ENCODE results near the gene ARSI. TPM values are rescaled to one million over a fixed set of nuclear protein-coding genes. Genes with fewer than 3 reads are reported as not detected.

Gene ARSI
- total RNA-seq, 1 donor from 2014 or later, result 4.2 TPM

GRCh38 chr5:150312518-150312917, 9.8 kb upstream of the ARSI start:
- Histone ChIP-seq H4K20me1 (ENCODE audit: low read depth) (no peaks in the 10 kb centered on the region), H2AFZ (replicated peaks) (no peak overlapping the region), H3K4me2 (no peak overlapping the region), H3K27me3 (no peaks in the 10 kb centered on the region), H3K9me3 (ENCODE audit: low read depth) (no peaks in the 10 kb centered on the region), H3F3A (ENCODE audit: low read depth) (peaks cover 19% of the 10 kb centered on the region), H3K27ac (no peak overlapping the region), H3K4me3 (no peak overlapping the region), H3K9ac (no peak overlapping the region), H3K36me3 (no peaks in the 10 kb centered on the region), H3K4me1 (peaks cover 12% of the 10 kb centered on the region), H3K79me2 (ENCODE audit: low read depth) (no peaks in the 10 kb centered on the region)
- DNase-seq (ENCODE audit: low spot score), result no peak
- TF ChIP-seq EZH2phosphoT487 (IDR thresholded peaks at IDR 0.05), result no peak
- no peak for TF ChIP-seq EZH2 (IDR thresholded peaks at IDR 0.05)
- no peak for TF ChIP-seq CTCF (IDR thresholded peaks at IDR 0.05)
- peaks cover 16% of the 10 kb centered on the region for H3K27me3 Mint-ChIP-seq (ENCODE audit: insufficient read depth, low read depth)
- no peaks in the 10 kb centered on the region for H3K36me3 Mint-ChIP-seq
- no peak overlapping the region for H3K4me3 Mint-ChIP-seq
- H3K27ac Mint-ChIP-seq, result peak overlapping the region; percentile 44
- H3K4me1 Mint-ChIP-seq, result peaks cover 64% of the 10 kb centered on the region
- H3K9me3 Mint-ChIP-seq, result no peaks in the 10 kb centered on the region

GRCh38 chr5:150311015-150311692, 8.4 kb upstream of the ARSI start:
- Histone ChIP-seq H3K27ac (no peak overlapping the region), H3K4me3 (no peak overlapping the region), H3K9me3 (ENCODE audit: low read depth) (no peaks in the 10 kb centered on the region), H3K36me3 (no peaks in the 10 kb centered on the region), H3K27me3 (no peaks in the 10 kb centered on the region), H2AFZ (replicated peaks) (no peak overlapping the region), H3K4me2 (no peak overlapping the region), H3K9ac (no peak overlapping the region), H3F3A (ENCODE audit: low read depth) (peaks cover 19% of the 10 kb centered on the region), H3K4me1 (peaks cover 12% of the 10 kb centered on the region), H4K20me1 (ENCODE audit: low read depth) (no peaks in the 10 kb centered on the region), H3K79me2 (ENCODE audit: low read depth) (no peaks in the 10 kb centered on the region)
- H3K4me1 Mint-ChIP-seq, result peaks cover 62% of the 10 kb centered on the region
- H3K27ac Mint-ChIP-seq, result peak overlapping the region; percentile 76
- H3K9me3 Mint-ChIP-seq, result no peaks in the 10 kb centered on the region
- no peak for TF ChIP-seq EZH2phosphoT487 (IDR thresholded peaks at IDR 0.05)
- no peak for TF ChIP-seq CTCF (IDR thresholded peaks at IDR 0.05)
- TF ChIP-seq EZH2 (IDR thresholded peaks at IDR 0.05), result no peak
- DNase-seq (ENCODE audit: low spot score), result peak; percentile 54
- H3K4me3 Mint-ChIP-seq, result no peak overlapping the region
- no peaks in the 10 kb centered on the region for H3K36me3 Mint-ChIP-seq
- peaks cover 14% of the 10 kb centered on the region for H3K27me3 Mint-ChIP-seq (ENCODE audit: insufficient read depth, low read depth)

GRCh38 chr5:150310246-150310645, 7.5 kb upstream of the ARSI start:
- Mint-ChIP-seq H3K27me3 (ENCODE audit: insufficient read depth, low read depth) (peaks cover 11% of the 10 kb centered on the region), H3K36me3 (no peaks in the 10 kb centered on the region), H3K9me3 (no peaks in the 10 kb centered on the region), H3K4me1 (peaks cover 70% of the 10 kb centered on the region), H3K27ac (no peak overlapping the region), H3K4me3 (no peak overlapping the region)
- peaks cover 19% of the 10 kb centered on the region for H3F3A ChIP-seq (ENCODE audit: low read depth)
- H3K36me3 ChIP-seq, result no peaks in the 10 kb centered on the region
- H3K9ac ChIP-seq, result no peak overlapping the region
- H3K4me3 ChIP-seq, result no peak overlapping the region
- H3K27ac ChIP-seq, result no peak overlapping the region
- H3K27me3 ChIP-seq, result no peaks in the 10 kb centered on the region
- no peaks in the 10 kb centered on the region for H3K79me2 ChIP-seq (ENCODE audit: low read depth)
- H2AFZ ChIP-seq (replicated peaks), result no peak overlapping the region
- no peak for DNase-seq (ENCODE audit: low spot score)
- H3K4me2 ChIP-seq, result no peak overlapping the region
- H3K4me1 ChIP-seq, result peaks cover 12% of the 10 kb centered on the region
- H4K20me1 ChIP-seq (ENCODE audit: low read depth), result no peaks in the 10 kb centered on the region
- H3K9me3 ChIP-seq (ENCODE audit: low read depth), result no peaks in the 10 kb centered on the region
- TF ChIP-seq EZH2 (IDR thresholded peaks at IDR 0.05) (no peak), EZH2phosphoT487 (IDR thresholded peaks at IDR 0.05) (no peak), CTCF (IDR thresholded peaks at IDR 0.05) (no peak)

Data from neural progenitor cell (in vitro differentiated cells).